HG02884 (cell line): ENCODE data around the gene RAD51B.
A peak's percentile ranks its signal among the peaks of the same experiment; 100 is the strongest.

Experiments used
- ATAC-seq: cut with Tn5 transposase; IDR thresholded peaks from one replicate; pipeline ENCODE4 v1.9.1; 2021; ENCODE audit warnings: mild to moderate bottlenecking, moderate library complexity; ENCODE audit not compliant: unreplicated experiment

RAD51B gene

DNA sequence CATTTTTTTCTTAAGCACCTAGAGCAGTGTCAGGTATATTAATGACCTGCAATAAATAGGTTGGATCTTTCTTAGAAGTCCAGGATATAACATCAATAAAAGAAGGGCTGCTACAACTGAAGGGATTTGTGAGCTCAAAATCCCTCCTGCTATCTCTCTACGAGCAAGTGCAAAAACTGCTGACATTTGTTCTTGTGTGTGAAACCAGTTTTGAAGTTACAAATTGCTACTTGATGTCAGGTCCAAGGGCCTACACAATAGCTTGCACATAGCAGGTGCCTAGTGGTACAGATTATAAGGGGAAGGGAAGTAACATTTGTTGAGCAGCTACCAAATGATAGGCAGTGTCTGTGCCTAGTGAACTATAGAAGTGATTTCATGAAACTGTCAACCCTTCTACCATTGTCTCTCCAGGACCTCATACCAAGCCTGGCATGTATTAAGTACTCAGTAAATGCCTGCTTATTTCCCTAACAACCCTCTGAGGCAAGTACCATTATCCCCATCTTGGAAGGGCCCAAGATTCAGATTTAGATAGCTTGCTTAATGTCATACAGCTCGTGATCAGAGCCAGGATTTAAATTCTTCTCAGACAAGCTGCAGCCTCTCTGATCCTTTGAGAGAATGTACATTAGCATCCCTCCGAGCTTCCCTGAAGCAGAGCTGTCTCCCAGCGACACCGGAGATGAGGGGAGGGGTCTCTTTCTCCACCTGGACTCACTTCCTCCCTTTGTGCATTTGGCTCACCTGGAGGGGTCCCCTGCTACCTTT lies 673.0 kb downstream of the RAD51B start:
- no peak for ATAC-seq

DNA sequence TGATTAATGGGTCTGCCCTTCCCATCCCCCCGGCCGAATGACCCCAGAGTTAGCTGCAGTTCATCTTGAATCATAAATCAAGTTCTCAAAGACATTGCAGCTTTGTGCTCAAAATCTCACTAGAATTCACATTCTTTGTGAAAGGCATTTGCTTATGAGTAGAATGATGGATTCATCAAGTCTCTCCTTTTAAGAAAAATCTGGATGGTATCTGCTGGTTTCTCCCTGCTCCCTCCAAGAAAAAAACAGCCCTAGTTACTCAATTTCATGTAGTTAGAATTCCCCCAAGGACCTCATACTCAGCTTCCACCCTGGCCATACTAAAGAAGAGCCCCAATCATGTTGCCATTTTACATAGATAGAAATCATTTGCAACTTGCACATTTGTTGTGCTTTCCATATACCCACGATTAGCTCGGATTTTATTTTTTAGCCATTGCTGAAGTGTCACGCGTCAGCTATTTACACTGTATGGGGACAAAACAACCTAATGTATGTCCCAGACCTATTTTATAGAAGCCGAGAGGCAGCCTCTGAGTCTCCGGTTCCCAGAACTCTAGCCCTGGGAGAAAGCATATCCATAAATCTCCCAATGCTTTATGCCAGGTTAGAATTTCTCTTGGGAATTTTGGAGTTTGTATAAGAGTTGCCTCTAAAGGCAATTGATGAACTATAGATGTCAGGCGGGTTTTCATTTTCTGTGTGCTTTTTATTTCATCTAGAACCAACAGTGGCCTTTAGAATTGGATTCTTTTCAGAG lies 673.8 kb downstream of the RAD51B start:
- ATAC-seq: no peak

DNA sequence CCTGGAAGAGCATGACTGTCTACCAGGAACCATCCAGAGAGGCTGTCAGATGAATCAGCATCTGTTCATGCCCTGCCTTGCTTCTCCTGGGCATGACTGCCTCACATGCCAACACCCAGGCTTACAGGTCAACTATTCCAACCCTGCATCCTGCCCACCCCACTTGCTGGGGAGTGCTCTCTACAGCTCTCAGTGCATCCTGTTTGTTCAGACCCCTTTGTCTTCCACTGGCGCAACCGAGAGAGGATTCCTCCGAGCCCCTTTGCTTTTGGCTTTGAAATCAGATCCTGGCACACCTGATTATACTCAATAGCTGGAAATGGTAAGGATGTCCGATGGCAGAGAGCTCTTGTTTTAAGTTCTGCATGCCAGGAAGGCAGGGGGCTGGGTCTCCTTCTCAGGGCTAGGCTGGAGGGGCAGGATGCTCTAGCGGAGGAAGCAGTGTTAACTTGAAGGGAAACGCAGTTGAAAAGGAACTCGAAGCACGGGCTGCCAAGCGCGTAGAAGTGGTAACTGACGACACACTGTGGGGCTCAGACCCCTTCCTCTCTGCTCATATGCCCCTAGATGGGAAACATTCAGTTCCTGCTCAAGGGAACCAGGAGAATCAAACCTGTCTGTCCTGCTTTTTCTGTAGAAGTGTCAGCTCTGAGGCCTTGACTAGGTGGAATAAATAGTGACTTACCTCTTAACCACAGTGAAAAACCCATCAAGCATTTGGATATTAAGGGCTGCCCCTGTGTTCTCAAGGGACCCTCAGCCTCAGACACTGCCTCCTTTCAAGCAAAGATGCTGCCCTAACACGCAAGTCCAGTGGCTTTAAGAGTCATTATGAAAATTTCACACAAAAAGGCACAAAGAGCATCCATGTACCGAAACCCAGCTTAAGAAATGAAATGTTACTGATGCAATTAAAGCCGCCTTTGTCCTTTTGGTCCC lies 675.8 kb downstream of the RAD51B start:
- peak; percentile 72 for ATAC-seq

DNA sequence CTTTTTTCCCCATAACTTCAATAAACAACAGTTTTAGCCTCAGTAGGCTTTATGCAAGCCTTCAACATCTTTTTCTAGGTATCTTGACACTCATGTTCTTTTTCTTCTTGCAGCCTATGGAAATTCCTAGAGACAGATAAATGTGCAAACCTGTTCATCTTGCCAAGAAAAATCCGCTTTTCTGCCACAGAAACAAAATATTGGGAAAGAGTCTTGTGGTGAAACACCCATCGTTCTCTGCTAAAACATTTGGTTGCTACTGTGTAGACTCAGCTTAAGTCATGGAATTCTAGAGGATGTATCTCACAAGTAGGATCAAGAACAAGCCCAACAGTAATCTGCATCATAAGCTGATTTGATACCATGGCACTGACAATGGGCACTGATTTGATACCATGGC lies 677.4 kb downstream of the RAD51B start:
- ATAC-seq: no peak

DNA sequence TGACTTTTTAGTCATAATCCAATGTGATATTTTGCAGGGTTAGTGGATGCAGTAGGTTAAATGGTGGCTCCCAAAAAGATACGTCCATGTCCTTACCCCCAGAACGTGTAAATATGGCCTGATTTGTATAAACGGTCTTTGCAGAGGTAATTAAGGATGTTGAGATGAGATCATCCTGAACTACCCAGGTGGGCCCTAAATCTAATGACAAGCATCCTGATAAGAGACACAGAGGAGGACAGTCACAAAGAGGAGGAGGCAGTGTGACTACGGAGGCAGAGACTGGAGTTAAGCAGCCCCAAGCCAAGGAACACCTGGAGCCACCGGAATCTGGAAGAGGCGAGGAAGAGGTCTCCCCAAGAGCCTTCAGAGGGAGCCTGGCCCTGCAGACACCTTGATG lies 679.9 kb downstream of the RAD51B start:
- ATAC-seq: no peak

DNA sequence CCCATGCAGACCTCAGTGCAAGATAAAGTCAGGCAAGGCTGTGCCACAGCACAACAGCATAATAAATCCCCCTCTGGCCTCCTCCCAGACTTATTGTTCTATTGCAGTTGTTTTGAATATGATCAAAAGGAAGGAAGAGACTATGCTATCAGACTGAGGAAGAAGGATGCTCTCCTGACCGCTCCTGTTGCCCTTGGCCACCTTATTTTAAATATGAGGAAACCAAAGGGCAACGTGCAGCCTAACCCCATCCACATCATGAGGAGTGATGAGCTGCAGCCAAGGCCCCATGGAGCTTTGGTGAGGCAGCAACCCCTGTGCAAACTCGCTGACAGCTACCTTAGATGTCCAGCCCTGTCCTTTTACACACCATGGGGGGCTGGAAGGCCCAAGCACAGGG lies 681.6 kb downstream of the RAD51B start:
- no peak for ATAC-seq

DNA sequence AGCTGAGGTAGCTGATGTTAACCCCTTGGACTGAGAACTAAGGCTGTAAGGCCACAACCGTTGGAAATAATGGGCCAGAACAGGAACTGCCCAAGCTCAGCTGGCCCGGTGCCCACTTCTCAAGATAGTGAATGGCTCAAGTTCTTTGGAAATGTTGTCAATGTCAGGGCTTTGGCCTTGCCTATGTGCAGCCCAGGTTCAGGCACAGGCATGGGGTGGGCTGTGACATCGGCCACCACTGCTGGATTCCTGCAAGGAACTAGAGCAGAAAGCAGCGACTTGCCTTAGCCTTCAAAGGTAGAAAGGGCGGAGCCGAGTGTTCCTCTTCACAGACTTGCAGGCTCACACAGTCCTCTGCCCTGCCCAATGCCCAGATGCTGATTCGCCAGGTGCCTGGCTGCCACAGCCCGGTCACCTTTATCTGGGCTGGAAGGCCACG lies 682.1 kb downstream of the RAD51B start:
- no peak for ATAC-seq

DNA sequence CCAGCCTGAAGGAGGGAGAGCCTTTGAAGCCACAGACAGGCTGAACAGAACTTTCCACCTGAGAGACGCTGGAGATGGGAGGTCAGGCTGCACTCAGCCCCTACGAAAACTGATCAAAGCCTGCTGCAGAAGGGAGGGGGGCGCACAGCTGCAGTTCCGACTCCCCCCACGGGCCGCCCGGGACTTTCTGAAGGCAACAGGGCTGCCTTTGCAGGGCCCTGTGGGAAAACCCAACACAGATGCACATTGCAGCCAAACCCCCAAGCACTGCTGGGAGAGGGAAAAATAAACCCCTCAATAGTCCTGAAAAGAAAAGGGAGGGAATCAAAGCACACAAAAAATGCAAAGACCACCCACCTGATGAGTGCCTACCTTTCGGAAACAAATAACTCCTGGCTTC lies 682.7 kb downstream of the RAD51B start:
- ATAC-seq: no peak

DNA sequence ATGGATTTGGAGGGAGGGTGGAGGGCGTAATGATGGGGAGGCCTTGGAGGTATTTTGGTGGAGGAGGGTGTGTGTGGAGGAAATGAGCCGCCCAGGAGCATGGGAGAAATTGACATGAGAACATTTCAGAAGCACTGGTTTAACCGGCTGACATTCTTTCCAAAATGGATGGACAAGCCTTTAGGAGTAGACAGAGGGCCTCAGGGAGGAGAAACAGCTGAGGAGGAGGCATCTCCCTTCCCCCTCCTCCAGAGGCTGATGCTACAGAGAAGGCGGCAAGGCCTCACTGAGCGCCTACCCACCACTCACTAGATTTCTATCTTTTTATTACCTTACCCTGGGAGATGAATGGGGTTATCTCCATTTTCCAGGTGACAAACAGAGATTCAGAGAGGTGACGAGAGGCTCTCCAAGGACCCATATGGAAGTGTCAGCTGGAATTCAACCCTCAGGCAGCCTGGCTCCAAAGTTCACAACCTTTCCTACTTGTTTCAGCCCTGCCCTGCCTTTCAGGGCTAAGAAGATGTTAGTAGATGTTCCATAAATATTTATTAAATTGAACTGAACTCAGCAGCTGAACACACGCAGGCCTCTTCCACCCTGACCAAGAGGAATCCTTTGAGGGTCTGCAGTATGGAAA lies 683.7 kb downstream of the RAD51B start:
- no peak for ATAC-seq

DNA sequence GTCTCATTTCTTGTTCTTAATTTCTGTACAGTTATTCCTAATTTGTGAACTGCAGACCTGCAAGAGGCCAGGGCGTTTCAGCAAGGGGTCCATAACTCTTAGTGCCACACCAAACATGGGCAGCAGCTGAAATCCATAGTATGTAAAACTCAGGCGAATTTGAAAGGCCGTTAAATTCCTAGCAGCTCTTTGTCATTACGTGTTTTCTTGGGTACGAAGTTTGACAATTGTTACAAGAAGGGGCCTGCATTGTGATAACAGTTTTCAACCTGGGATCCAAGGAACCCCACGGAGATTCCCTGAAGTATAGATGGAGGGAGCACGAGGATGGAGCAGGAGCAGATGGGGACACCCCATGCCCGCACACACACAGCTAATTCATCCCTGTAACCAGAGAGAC lies 685.3 kb downstream of the RAD51B start:
- ATAC-seq: no peak

DNA sequence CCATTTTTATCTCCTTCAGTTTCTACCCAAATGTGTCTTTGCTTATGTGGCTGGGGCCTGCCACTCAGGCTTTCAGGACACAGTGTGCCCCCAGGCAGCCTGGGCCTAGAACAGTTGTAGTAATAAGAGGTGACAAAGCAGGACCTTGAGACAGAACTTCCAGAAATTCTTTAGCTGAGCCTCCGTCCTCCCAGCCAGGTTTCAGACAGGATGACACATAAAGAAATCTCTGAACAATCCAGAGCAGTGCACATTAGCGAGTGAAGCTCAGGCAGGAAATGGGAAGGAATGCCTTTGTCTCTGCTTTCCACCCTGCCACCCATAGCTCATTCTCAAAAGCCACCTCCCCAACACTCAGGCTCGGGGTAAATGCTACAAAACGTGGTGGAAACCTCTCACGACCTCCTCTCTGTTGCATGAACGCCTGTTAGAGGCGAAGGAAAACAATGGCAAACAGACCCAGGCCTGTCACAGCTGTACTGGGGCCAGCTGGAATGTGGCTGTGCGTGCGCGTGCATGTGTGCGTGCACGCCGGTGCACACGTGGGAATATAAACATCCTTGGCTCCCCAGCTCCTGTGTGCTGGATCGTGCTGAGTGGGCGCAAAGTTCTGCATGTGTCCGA lies 686.6 kb downstream of the RAD51B start:
- ATAC-seq: peak; percentile 9

DNA sequence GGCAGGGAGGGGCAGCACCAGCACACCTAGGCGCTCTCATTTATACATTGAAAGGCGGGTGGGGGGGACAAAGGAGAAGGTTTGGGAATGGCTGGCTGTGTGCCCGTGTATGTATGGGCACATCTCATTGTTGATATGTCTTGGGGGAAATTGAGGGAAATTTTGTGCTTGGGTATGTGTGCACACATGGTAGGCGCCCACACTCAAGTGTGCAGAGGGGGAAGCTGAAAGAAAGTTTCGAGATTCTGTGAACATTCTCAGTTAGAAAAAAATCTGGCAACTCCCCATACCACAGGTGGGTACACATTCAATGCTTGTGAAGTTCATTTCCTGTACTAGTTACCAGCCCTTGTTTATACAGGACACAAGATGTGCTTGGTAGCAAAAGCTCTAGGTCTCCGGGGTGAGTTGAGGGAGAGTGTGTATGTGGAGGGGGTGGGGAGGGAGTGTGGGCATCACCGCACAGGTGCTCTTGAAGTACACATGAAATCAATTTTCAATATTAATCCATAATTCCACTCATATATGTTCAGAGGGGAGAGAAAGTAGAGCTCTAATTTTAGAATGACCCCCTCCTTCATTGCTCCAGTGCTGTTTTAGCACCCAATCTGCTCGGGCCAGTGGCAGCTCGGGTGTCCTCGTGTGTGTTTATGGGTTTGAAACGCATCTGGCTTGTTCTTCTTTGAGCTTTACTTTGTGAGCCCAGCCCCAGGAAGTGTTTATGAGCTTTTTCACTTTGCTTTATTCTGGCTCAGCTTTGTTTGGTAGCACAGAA lies 687.3 kb downstream of the RAD51B start:
- peak; percentile 74 for ATAC-seq

DNA sequence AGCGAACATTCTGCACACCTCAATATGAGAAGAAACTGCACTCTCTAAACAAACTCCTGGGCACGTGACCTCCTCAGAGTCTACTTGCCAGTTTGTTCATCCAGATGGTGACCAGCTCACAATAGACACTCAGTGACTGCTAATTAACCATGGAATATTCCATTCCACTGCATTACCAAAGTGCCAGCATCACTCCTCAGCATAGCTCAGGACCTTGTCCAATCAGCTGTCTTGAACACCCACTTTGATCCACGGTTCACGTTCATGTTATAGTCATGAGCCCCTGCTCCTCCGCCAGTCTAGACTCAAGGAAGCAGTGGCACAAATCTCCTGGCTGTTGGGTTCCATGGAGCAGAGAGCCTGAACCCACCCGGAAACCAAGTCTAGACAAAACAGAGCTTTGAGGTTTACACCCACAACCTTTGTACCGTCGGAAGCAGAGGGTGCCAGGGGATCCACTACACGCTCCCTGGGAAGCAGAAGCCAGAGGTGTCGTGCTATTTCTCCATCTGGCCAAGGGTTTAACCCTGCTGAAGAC lies 688.0 kb downstream of the RAD51B start:
- ATAC-seq: no peak

DNA sequence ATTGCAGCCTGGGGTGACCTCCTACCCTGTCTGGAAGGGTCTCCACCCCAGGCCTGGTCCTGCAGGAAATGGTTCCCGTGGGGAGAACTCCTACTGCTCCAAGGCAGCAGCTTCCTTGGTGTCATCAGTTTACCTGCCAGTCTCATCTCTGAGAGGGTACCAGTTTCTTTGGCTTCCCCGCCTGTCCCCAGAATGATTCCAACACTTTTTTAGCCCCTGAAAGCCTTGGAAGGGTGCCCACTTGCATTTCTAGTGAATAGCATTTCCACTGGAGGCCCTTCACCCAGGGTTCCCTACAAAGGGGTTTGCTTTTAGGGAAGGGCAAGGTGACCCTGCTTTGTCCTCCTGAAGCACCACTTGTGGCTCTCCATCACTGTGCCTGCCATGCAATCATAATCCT lies 689.0 kb downstream of the RAD51B start:
- no peak for ATAC-seq

DNA sequence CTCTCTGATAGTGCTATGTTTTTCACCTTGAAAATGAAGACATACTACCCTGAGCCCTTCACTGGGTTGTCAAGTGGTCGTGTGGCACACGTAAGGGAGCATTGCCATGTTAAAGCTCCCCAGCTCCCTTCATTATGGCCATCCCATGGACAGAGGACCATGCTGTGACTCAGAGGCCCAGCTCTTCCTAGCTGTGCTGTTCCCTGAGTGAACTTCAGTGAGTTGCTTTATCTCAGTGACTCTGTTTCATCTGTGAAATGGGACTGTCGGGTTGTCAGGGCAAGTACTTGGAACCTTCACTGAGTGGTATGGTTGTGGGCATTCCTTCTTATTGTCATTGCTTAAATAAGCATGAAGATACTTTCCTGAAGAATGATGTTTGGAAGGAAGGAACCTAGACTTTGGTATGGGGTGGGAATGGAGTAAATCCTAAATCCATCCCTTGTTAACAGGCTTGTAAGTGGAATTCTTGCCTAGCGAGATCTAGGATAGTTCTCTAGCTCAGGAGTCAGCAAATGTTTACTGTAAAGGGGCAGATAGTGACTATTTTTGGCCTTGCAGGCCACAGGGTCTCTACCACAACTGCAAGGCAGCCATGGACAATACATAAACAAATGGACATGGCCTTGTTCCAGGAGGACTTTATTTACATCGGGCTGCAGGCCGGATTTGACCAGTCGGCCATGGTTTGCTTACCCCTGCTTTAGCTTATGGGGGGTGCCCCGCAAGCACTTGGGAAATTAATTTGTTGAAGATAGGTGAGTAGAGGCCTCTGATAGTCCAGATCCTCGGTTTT lies 689.8 kb downstream of the RAD51B start:
- no peak for ATAC-seq

DNA sequence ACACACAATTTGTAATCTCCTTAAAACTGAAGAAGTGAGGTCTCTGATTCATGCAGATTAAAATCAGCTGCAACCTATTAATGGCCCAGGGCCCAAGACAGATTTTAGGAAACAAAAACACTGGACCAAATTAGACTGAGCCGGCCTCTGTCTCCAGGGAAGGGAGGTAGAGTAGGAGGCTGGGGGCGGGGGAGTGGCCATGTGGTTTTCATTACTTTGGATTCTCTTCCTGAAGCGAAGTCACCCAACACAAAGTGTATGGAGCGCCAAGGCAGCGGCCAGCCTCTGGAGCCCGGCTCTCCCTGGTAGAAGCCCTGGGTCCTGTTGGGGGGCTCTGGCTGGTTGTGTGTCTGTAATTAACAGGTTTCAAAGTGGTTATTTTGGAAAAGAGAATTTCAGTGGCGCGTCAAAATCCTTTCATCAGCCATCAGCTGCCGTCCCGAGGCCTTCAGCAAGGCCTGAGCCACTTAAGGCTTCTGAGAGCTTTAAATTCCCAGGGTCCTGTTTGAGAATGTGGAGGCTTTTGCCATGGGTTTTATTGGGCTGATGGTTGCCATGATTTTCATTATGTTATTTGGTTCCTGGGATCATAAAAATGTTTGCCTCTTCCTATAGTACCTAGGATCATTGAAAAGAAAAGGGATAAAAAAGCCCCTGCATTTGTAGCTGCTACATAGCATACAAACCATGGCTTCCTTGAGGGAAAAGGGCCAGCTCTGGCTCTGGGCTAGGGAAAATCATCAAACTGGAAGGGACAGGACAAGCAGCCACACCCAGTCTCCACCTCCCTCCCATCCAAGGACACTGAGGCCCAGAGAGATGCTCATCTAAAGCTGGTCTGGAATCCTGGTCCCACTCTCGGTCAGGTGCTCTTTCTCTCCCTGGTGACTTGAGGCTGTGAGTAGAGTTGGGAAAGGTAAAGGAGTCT lies 690.9 kb downstream of the RAD51B start:
- ATAC-seq: no peak
